Activated gamma-delta T cell (primary cell): ENCODE results near the gene NCOA3.

Source experiments
- DNase-seq: peaks from one replicate; lab custom pipeline; 2025; lab: John Stamatoyannopoulos, UW

The NCOA3 gene

GRCh38 chr20:47635256-47635655 lies 133.6 kb downstream of the NCOA3 start:
- no peak for DNase-seq

GRCh38 chr20:47638851-47639250 lies 137.2 kb downstream of the NCOA3 start:
- no peak for DNase-seq

- no peak for DNase-seq
Observed at GRCh38 chr20:47642118-47642517, 140.4 kb downstream of the NCOA3 start.

- no peak for DNase-seq
Observed at GRCh38 chr20:47642624-47643023, 140.9 kb downstream of the NCOA3 start.

- DNase-seq: no peak
Observed at GRCh38 chr20:47645632-47646031, 143.9 kb downstream of the NCOA3 start.

- no peak for DNase-seq
Observed at GRCh38 chr20:47647994-47648393, 146.3 kb downstream of the NCOA3 start.

- no peak for DNase-seq
Observed at GRCh38 chr20:47648943-47649342, 147.3 kb downstream of the NCOA3 start.

- no peak for DNase-seq
Observed at GRCh38 chr20:47652301-47652700, 150.6 kb downstream of the NCOA3 start.

- DNase-seq: no peak
Observed at GRCh38 chr20:47652794-47653193, 151.1 kb downstream of the NCOA3 start.

GRCh38 chr20:47653869-47654268 lies 152.2 kb downstream of the NCOA3 start:
- no peak for DNase-seq

- no peak for DNase-seq
Observed at GRCh38 chr20:47654370-47654769, 152.7 kb downstream of the NCOA3 start.

GRCh38 chr20:47655635-47656034 lies 153.9 kb downstream of the NCOA3 start:
- no peak for DNase-seq

GRCh38 chr20:47656318-47656717 lies 154.6 kb downstream of the NCOA3 start:
- no peak for DNase-seq

GRCh38 chr20:47659904-47660601 lies 158.4 kb downstream of the NCOA3 start:
- no peak for DNase-seq

- no peak for DNase-seq
Observed at GRCh38 chr20:47660602-47660905, 158.9 kb downstream of the NCOA3 start.

GRCh38 chr20:47660983-47661700 lies 159.5 kb downstream of the NCOA3 start:
- no peak for DNase-seq

GRCh38 chr20:47661714-47662113 lies 160.0 kb downstream of the NCOA3 start:
- DNase-seq: no peak

- DNase-seq: no peak
Observed at GRCh38 chr20:47662483-47663353, 161.0 kb downstream of the NCOA3 start.

- DNase-seq: no peak
Observed at GRCh38 chr20:47663354-47664067, 161.8 kb downstream of the NCOA3 start.

- DNase-seq: no peak
Observed at GRCh38 chr20:47664068-47664437, 162.4 kb downstream of the NCOA3 start.

GRCh38 chr20:47664744-47665143 lies 163.1 kb downstream of the NCOA3 start:
- no peak for DNase-seq
